Measurements from ENCODE around the gene RTN1.

RTN1 gene

GRCh38 chr14:59870277-59871165 lies at the start of gene RTN1:
Gene RTN1, minus strand, starts transcription at chr14:59870776. Its CDS starts 146 bp downstream, at chr14:59870630.
- in situ Hi-C loops (cut with MboI; ENCODE audit: low sequenced_read_pairs): no loop called here

GRCh38 chr14:59920378-59920683 lies 49.8 kb upstream of the RTN1 start:
- in situ Hi-C loops (cut with MboI; ENCODE audit: low sequenced_read_pairs): no loop called here

- in situ Hi-C loops (cut with MboI; ENCODE audit: low sequenced_read_pairs): no loop called here
Measured at GRCh38 chr14:59919570-59920377, 49.2 kb upstream of the RTN1 start, which contains the start of gene LRRC9. Gene LRRC9, plus strand, starts transcription at chr14:59920144.

- in situ Hi-C loops (cut with MboI; ENCODE audit: low sequenced_read_pairs): no loop called here
Measured at GRCh38 chr14:59918824-59919569, 48.4 kb upstream of the RTN1 start.

GRCh38 chr14:59913187-59913586 lies 42.6 kb upstream of the RTN1 start:
- in situ Hi-C loops (cut with MboI; ENCODE audit: low sequenced_read_pairs): no loop called here

GRCh38 chr14:59912443-59912842 lies 41.9 kb upstream of the RTN1 start:
- in situ Hi-C loops (cut with MboI; ENCODE audit: low sequenced_read_pairs): no loop called here

GRCh38 chr14:59905188-59905587 lies 34.6 kb upstream of the RTN1 start:
- in situ Hi-C loops (cut with MboI; ENCODE audit: low sequenced_read_pairs): no loop called here

GRCh38 chr14:59904184-59904583 lies 33.6 kb upstream of the RTN1 start:
- in situ Hi-C loops (cut with MboI; ENCODE audit: low sequenced_read_pairs): no loop called here

GRCh38 chr14:59900556-59900955 lies 30.0 kb upstream of the RTN1 start:
- in situ Hi-C loops (cut with MboI; ENCODE audit: low sequenced_read_pairs): no loop called here

- in situ Hi-C loops (cut with MboI; ENCODE audit: low sequenced_read_pairs): no loop called here
Measured at GRCh38 chr14:59897757-59898383, 27.3 kb upstream of the RTN1 start.

- in situ Hi-C loops (cut with MboI; ENCODE audit: low sequenced_read_pairs): no loop called here
Measured at GRCh38 chr14:59895721-59896120, 25.1 kb upstream of the RTN1 start.

GRCh38 chr14:59890676-59891075 lies 20.1 kb upstream of the RTN1 start:
- in situ Hi-C loops (cut with MboI; ENCODE audit: low sequenced_read_pairs): no loop called here

- in situ Hi-C loops (cut with MboI; ENCODE audit: low sequenced_read_pairs): no loop called here
Measured at GRCh38 chr14:59882957-59883356, 12.4 kb upstream of the RTN1 start.

GRCh38 chr14:59871166-59871495 lies 555 bp upstream of the RTN1 start:
- in situ Hi-C loops (cut with MboI; ENCODE audit: low sequenced_read_pairs): no loop called here

GRCh38 chr14:59869381-59870255 lies 958 bp downstream of the RTN1 start:
- in situ Hi-C loops (cut with MboI; ENCODE audit: low sequenced_read_pairs): no loop called here

GRCh38 chr14:59868021-59868420 lies 2.6 kb downstream of the RTN1 start:
- in situ Hi-C loops (cut with MboI; ENCODE audit: low sequenced_read_pairs): no loop called here

GRCh38 chr14:59863806-59864525 lies 6.6 kb downstream of the RTN1 start:
- in situ Hi-C loops (cut with MboI; ENCODE audit: low sequenced_read_pairs): no loop called here

- in situ Hi-C loops (cut with MboI; ENCODE audit: low sequenced_read_pairs): no loop called here
Measured at GRCh38 chr14:59857328-59857727, 13.2 kb downstream of the RTN1 start.

GRCh38 chr14:59852350-59852749 lies 18.2 kb downstream of the RTN1 start:
- in situ Hi-C loops (cut with MboI; ENCODE audit: low sequenced_read_pairs): no loop called here
